PC-3 (cell line): ENCODE data around the gene DNASE1L2.

ENCODE experiments used
- EZH2 ChIP-seq: fragments of 300-600 bp; sonication (generic); IDR thresholded peaks from one replicate; pipeline ENCODE4 v1.6.1; 2017; ENCODE audit warnings: antibody characterized with exemption, mild to moderate bottlenecking, low read length; ENCODE audit not compliant: unreplicated experiment
- EZH2phosphoT487 ChIP-seq: fragments of 300-600 bp; sonication (generic); IDR thresholded peaks from 2 replicates; pipeline ENCODE4 v1.6.1; 2018; ENCODE audit warnings: mild to moderate bottlenecking, antibody characterized with exemption, low read length, borderline replicate concordance
- TF ChIP-seq, protein P1 (sequence below): fragments of 300-600 bp; sonication (generic); conservative IDR thresholded peaks from 2 replicates; pipeline ENCODE4 v1.5.1; 2017; ENCODE audit warnings: antibody characterized with exemption, low read depth, mild to moderate bottlenecking, low read length

DNA sequence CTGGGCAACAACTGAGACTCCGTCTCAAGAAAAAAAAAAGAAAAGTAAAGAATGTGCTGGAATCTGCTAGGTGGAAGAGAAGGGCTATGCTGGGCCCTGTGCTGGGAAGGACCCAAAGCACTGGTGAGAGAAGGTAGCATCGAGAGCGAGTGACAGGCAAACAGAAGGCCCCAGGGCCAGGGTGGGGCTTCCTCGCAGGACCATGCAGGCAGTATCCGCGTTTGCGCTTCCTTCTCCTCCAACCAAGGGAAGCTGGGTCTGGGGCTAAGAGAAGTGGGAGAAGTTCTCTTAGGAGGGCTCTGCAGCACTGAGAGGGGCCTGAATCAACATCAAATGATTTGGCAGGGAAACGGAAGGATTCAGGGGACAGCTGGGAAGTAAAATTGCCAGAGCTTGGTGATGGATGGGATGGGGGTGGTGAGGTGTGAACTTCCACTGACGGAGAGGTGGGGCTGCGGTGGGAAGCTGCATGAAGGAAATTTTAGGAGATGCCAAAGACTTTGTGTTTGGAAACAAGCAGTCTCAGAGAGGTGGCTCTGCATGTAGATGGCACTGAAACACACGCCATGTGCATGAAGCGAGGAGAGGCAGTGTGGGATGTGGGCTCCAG, 20.4 kb downstream of the DNASE1L2 start:
- TF ChIP-seq, protein P1, sequence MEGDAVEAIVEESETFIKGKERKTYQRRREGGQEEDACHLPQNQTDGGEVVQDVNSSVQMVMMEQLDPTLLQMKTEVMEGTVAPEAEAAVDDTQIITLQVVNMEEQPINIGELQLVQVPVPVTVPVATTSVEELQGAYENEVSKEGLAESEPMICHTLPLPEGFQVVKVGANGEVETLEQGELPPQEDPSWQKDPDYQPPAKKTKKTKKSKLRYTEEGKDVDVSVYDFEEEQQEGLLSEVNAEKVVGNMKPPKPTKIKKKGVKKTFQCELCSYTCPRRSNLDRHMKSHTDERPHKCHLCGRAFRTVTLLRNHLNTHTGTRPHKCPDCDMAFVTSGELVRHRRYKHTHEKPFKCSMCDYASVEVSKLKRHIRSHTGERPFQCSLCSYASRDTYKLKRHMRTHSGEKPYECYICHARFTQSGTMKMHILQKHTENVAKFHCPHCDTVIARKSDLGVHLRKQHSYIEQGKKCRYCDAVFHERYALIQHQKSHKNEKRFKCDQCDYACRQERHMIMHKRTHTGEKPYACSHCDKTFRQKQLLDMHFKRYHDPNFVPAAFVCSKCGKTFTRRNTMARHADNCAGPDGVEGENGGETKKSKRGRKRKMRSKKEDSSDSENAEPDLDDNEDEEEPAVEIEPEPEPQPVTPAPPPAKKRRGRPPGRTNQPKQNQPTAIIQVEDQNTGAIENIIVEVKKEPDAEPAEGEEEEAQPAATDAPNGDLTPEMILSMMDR = no peak
- no peak for TF ChIP-seq EZH2
- TF ChIP-seq EZH2phosphoT487 = no peak
